ENCODE measurements around the gene COL7A1.

DNA sequence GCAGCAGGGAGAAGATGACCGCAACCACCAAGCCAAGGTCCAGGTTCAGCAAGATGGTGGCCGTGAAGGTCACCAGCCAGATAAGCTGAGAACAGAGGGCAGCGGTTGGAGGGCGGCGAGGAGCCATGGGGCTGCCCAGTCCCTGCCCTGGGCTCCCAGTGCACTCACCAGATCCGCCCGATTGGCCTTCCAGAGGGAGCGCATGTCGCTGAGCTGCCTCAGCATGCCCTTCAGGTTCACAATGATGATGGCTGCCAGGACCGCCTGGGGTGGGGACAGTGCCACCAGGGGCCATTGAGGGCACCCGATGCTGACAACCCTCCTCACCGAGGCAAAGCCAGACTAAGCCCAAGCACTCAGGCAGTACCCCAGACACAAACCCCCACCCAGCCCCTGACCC lies 34.8 kb upstream of the COL7A1 start:
- TF ChIP-seq CTCF (IDR thresholded peaks at IDR 0.05 in 4 of 5, conservative IDR thresholded peaks at IDR 0.05 in 1 of 5) (no peak), POLR2A (IDR thresholded peaks at IDR 0.05) (no peak)

Data from gastrocnemius medialis (tissue), 4 donors.